Esophagus mucosa (tissue), 1 donor: ENCODE data around the gene OPN1MW. TPM values are rescaled to one million over a fixed set of nuclear protein-coding genes. Genes with fewer than 3 reads are reported as not detected.
"Not testable (repeated sequence)": the region's sequence is repeated elsewhere in the genome, so short reads cannot be mapped to it uniquely, and the experiment has no call there.

Experiments used
- ATAC-seq: fragments of 200-7000 bp; cut with Tn5 transposase; one replicate; pipeline ENCODE4 v1.9.1; 2020
- total RNA-seq: library from RNA; stranded (reverse); gene quantifications from one replicate; pipeline ENCODE4 v1.2.4, GENCODE V29; 2023
- donor health status: DM: yes; HTN: yes; CAD: no.

Gene OPN1MW
- total RNA-seq: not detected

GRCh38 chrX:154182296-154182695, at the start of gene OPN1MW:
TSS of gene OPN1MW (plus strand) at chrX:154182596. CDS start at chrX:154182678, 82 bp downstream.
- not testable (repeated sequence) for ATAC-seq

- ATAC-seq: no peak
Measured at GRCh38 chrX:154135458-154136229, 46.8 kb upstream of the OPN1MW start.

- ATAC-seq: peak; percentile 72
Measured at GRCh38 chrX:154136627-154137161, 45.7 kb upstream of the OPN1MW start.

- no peak for ATAC-seq
Measured at GRCh38 chrX:154138857-154139256, 43.5 kb upstream of the OPN1MW start.

GRCh38 chrX:154140206-154140605, 42.2 kb upstream of the OPN1MW start:
- no peak for ATAC-seq

GRCh38 chrX:154140742-154141141, 41.7 kb upstream of the OPN1MW start:
- no peak for ATAC-seq

GRCh38 chrX:154142386-154142785, 40.0 kb upstream of the OPN1MW start:
- no peak for ATAC-seq

GRCh38 chrX:154142950-154143745, 39.2 kb upstream of the OPN1MW start:
- peak; percentile 31 for ATAC-seq

- ATAC-seq: not testable (repeated sequence)
Measured at GRCh38 chrX:154144010-154144409, 38.4 kb upstream of the OPN1MW start, which contains the start of gene OPN1LW. TSS of gene OPN1LW (plus strand) at chrX:154144243. CDS start at chrX:154144284, 41 bp downstream.

GRCh38 chrX:154151030-154151429, 31.4 kb upstream of the OPN1MW start:
- ATAC-seq: not testable (repeated sequence)

GRCh38 chrX:154156221-154156620, 26.2 kb upstream of the OPN1MW start:
- not testable (repeated sequence) for ATAC-seq

- ATAC-seq: not testable (repeated sequence)
Measured at GRCh38 chrX:154157207-154157606, 25.2 kb upstream of the OPN1MW start.

GRCh38 chrX:154159345-154159744, 23.1 kb upstream of the OPN1MW start:
- ATAC-seq: not testable (repeated sequence)

GRCh38 chrX:154164902-154165301, 17.5 kb upstream of the OPN1MW start:
- ATAC-seq: not testable (repeated sequence)

GRCh38 chrX:154168384-154168783, 14.0 kb upstream of the OPN1MW start:
- ATAC-seq: not testable (repeated sequence)

GRCh38 chrX:154172535-154172943, 9.9 kb upstream of the OPN1MW start:
- peak; percentile 90 for ATAC-seq

GRCh38 chrX:154174356-154174755, 8.0 kb upstream of the OPN1MW start:
- not testable (repeated sequence) for ATAC-seq

GRCh38 chrX:154183794-154184193, 1.4 kb downstream of the OPN1MW start:
- ATAC-seq: not testable (repeated sequence)

GRCh38 chrX:154192846-154193245, 10.4 kb downstream of the OPN1MW start:
- ATAC-seq: not testable (repeated sequence)

- not testable (repeated sequence) for ATAC-seq
Measured at GRCh38 chrX:154194316-154194715, 11.9 kb downstream of the OPN1MW start.

- ATAC-seq: not testable (repeated sequence)
Measured at GRCh38 chrX:154196466-154196865, 14.1 kb downstream of the OPN1MW start.

- ATAC-seq: peak; percentile 87
Measured at GRCh38 chrX:154209670-154210418, 27.4 kb downstream of the OPN1MW start.
